ENCODE data around the gene RAI1.

Gene RAI1

GRCh38 chr17:17696882-17697633 lies 15.8 kb downstream of the RAI1 start:
- Mint-ChIP-seq H3K36me3 (ENCODE audit: low read depth) (no peaks in the 10 kb centered on the region), H3K27ac (no peak overlapping the region), H3K4me1 (peaks cover 58% of the 10 kb centered on the region), H3K9me3 (no peaks in the 10 kb centered on the region), H3K4me3 (no peak overlapping the region), H3K27me3 (no peaks in the 10 kb centered on the region)
- DNase-seq (no peak), ATAC-seq (no peak)

GRCh38 chr17:17698371-17698770 lies 17.1 kb downstream of the RAI1 start:
- H3K4me1 Mint-ChIP-seq, result peaks cover 52% of the 10 kb centered on the region

GRCh38 chr17:17698869-17699351 lies 17.7 kb downstream of the RAI1 start:
- H3K4me3 Mint-ChIP-seq, result no peak overlapping the region
- H3K9me3 Mint-ChIP-seq, result no peaks in the 10 kb centered on the region
- DNase-seq (no peak), ATAC-seq (no peak)
- H3K27ac Mint-ChIP-seq, result no peak overlapping the region
- no peaks in the 10 kb centered on the region for H3K27me3 Mint-ChIP-seq
- H3K36me3 Mint-ChIP-seq (ENCODE audit: low read depth), result no peaks in the 10 kb centered on the region
- H3K4me1 Mint-ChIP-seq, result peaks cover 48% of the 10 kb centered on the region

More at GRCh38 chr17:17698371-17698770, 17.1 kb downstream of the RAI1 start:
- DNase-seq (no peak), ATAC-seq (no peak)
- Mint-ChIP-seq H3K4me3 (no peak overlapping the region), H3K9me3 (no peaks in the 10 kb centered on the region), H3K27ac (no peak overlapping the region), H3K27me3 (no peaks in the 10 kb centered on the region), H3K36me3 (ENCODE audit: low read depth) (no peaks in the 10 kb centered on the region)

DNA sequence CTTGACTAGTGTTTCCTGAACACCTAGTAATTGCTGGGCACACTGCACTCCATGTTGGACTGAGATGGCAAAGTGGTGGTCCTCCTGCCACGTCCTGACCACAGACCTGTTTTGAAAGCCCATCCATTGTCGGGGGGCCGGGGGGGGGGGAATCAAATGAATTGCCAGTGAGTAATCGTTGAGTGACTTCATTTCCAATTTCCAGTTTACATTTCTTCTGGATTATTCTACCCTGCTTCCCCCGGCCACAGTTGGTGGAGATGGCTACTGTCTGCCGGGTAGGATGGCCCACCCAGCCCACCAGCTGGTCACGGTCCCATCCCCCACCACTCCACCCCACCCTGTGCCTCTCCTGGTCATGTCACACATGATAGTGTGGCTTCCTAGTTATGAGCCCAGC lies 18.2 kb downstream of the RAI1 start:
- no peaks in the 10 kb centered on the region for H3K9me3 Mint-ChIP-seq
- no peaks in the 10 kb centered on the region for H3K27me3 Mint-ChIP-seq
- peaks cover 44% of the 10 kb centered on the region for H3K4me1 Mint-ChIP-seq
- no peak overlapping the region for H3K27ac Mint-ChIP-seq
- no peak for ATAC-seq
- no peak for DNase-seq
- H3K36me3 Mint-ChIP-seq (ENCODE audit: low read depth), result no peaks in the 10 kb centered on the region
- no peak overlapping the region for H3K4me3 Mint-ChIP-seq

- no peak overlapping the region for H3K27ac Mint-ChIP-seq
- no peaks in the 10 kb centered on the region for H3K27me3 Mint-ChIP-seq
- ATAC-seq (no peak), DNase-seq (no peak)
- peaks cover 41% of the 10 kb centered on the region for H3K4me1 Mint-ChIP-seq
- H3K9me3 Mint-ChIP-seq, result no peaks in the 10 kb centered on the region
- no peak overlapping the region for H3K4me3 Mint-ChIP-seq
- no peaks in the 10 kb centered on the region for H3K36me3 Mint-ChIP-seq (ENCODE audit: low read depth)
Observed at GRCh38 chr17:17700251-17700969, 19.2 kb downstream of the RAI1 start.

GRCh38 chr17:17701112-17701511 lies 19.9 kb downstream of the RAI1 start:
- H3K4me1 Mint-ChIP-seq, result peaks cover 34% of the 10 kb centered on the region
- no peak for ATAC-seq
- H3K9me3 Mint-ChIP-seq, result no peaks in the 10 kb centered on the region
- no peaks in the 10 kb centered on the region for H3K36me3 Mint-ChIP-seq (ENCODE audit: low read depth)
- DNase-seq, result no peak
- H3K27me3 Mint-ChIP-seq, result no peaks in the 10 kb centered on the region
- H3K27ac Mint-ChIP-seq, result no peak overlapping the region
- H3K4me3 Mint-ChIP-seq, result no peak overlapping the region

DNA sequence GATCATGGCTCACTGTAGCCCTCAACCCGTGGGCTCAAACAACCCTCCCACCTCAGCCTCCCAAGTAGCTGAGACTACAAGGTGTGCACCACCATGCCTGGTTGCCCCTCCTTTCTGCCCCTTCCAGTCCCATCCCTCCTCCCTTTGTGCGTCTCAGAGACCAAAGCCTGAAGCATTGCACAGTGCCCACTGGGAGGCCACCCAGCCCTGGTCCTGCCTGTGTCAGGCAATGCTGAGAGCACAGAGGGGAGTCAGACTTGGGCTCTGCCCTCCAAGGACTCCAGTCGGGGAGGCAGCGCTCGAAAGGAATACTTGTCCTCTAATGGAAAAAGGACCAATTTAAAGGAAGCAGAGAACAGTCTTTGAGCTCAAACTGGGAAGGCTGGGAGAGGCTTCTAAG lies 20.4 kb downstream of the RAI1 start:
- Mint-ChIP-seq H3K27ac (no peak overlapping the region), H3K4me1 (peaks cover 32% of the 10 kb centered on the region)

DNA sequence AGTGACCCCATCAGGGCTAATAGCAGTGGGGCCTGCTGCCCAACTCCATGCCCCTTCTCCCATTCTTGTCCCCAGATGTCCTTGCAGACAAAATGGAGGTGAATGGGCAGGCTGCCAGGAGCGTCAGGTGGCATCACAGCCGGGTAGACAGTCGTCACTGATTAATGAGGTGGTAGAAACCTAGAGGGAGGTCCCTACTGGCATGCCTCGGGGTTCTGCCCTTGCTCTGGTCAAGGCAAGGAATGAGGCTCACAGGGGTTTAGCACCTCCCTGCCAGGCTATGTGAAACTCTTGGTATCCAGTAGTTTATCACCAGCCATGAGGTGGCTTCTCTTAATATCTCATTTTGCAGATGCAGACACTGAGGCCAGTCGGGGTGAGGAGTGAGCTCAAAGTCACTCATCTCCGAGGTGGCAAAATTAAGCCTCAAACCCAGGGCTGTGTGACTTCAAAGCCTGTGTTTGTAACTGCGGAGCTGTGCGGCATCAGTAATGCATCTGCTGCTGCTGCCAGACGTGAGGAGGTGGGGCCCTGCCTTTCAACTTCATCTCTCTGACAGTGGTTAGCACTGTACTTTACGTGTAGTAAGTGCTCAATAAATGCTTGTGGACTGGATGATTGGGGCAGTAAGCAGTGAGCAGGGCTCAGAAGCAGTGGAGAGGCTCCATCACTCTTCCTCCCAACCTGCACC lies 21.3 kb downstream of the RAI1 start:
- Mint-ChIP-seq H3K4me3 (no peak overlapping the region), H3K36me3 (ENCODE audit: low read depth) (no peaks in the 10 kb centered on the region), H3K27ac (no peak overlapping the region), H3K4me1 (peaks cover 22% of the 10 kb centered on the region), H3K9me3 (no peaks in the 10 kb centered on the region), H3K27me3 (no peaks in the 10 kb centered on the region)
- DNase-seq, result no peak
- ATAC-seq, result no peak

More for the DNA sequence above, 20.4 kb downstream of the RAI1 start:
- Mint-ChIP-seq H3K4me3 (no peak overlapping the region), H3K9me3 (no peaks in the 10 kb centered on the region), H3K27me3 (no peaks in the 10 kb centered on the region), H3K36me3 (ENCODE audit: low read depth) (no peaks in the 10 kb centered on the region)
- no peak for DNase-seq
- ATAC-seq, result no peak

DNA sequence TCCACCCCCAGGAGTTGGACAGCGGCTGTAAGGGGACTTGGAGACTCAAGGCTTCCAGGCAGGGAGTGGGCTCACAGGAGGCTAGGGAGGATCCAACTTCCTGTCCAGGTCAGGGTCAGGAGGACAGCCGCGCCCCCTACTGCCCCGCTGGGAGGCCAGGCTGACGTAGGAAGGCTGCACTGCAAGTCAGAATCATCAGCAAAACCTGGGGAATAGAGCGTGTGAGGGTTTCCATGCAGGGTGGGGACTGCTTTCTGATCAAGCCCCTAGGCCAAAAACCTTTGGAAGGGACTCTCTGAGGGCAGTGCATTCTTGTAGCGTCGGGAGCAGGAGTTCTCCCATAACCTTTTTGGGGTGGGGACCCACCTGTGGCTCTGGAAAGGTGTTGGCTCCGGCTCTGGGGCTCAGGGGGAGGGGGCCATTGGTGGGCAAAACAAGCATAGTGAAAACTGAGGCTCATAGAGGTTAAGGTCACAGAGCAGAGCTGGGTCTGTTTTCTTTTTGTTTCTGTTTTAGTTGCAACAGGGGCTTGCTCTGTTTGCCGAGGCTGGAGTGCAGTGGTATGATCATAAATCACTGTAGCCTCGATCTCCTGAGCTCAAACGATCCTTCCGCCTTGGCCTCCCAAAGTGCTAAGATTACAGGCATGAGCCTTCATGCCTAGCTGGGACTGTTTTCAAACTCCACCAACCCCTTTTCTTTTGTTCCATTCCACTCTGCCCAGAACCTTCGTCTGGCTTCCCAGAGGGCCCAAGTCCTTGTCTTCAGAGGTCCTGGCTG lies 22.1 kb downstream of the RAI1 start:
- no peak overlapping the region for H3K4me3 Mint-ChIP-seq
- H3K27ac Mint-ChIP-seq, result peak overlapping the region; percentile 14
- no peaks in the 10 kb centered on the region for H3K27me3 Mint-ChIP-seq
- no peaks in the 10 kb centered on the region for H3K36me3 Mint-ChIP-seq (ENCODE audit: low read depth)
- peaks cover 19% of the 10 kb centered on the region for H3K4me1 Mint-ChIP-seq
- no peaks in the 10 kb centered on the region for H3K9me3 Mint-ChIP-seq
- ATAC-seq (no peak), DNase-seq (no peak)

GRCh38 chr17:17704931-17705330 lies 23.7 kb downstream of the RAI1 start:
- Mint-ChIP-seq H3K27ac (no peak overlapping the region), H3K36me3 (ENCODE audit: low read depth) (no peaks in the 10 kb centered on the region), H3K4me3 (no peak overlapping the region), H3K4me1 (peaks cover 14% of the 10 kb centered on the region), H3K27me3 (no peaks in the 10 kb centered on the region), H3K9me3 (no peaks in the 10 kb centered on the region)
- DNase-seq (no peak), ATAC-seq (no peak)

GRCh38 chr17:17706140-17707060 lies 25.1 kb downstream of the RAI1 start:
- DNase-seq, result no peak
- Mint-ChIP-seq H3K4me3 (no peak overlapping the region), H3K9me3 (no peaks in the 10 kb centered on the region), H3K27me3 (no peaks in the 10 kb centered on the region), H3K27ac (no peak overlapping the region), H3K36me3 (ENCODE audit: low read depth) (no peaks in the 10 kb centered on the region), H3K4me1 (peaks cover 14% of the 10 kb centered on the region)
- no peak for ATAC-seq

DNA sequence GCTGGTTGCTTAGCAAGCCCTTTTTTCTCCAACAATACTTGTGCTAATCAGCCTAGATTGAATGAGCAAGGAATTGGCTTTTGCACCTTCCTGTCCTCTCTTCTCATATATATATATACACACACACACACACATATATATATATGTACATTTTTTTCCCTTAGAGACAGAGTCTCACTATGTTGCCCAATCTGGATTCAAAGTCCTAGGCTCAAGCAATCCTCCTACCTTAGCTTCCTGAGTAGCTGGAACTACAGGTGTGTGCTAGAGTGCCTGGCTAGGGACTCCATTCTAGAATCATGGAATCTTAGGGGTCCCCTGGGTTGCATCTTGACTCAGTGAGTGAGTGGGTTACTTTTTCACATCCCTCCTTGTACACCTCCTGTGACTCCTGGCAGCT lies 27.0 kb downstream of the RAI1 start:
- no peak overlapping the region for H3K27ac Mint-ChIP-seq
- no peak overlapping the region for H3K4me3 Mint-ChIP-seq
- DNase-seq, result no peak
- H3K4me1 Mint-ChIP-seq, result peaks cover 20% of the 10 kb centered on the region
- ATAC-seq, result no peak
- no peaks in the 10 kb centered on the region for H3K9me3 Mint-ChIP-seq
- H3K36me3 Mint-ChIP-seq (ENCODE audit: low read depth), result no peaks in the 10 kb centered on the region
- no peaks in the 10 kb centered on the region for H3K27me3 Mint-ChIP-seq

- no peaks in the 10 kb centered on the region for H3K36me3 Mint-ChIP-seq (ENCODE audit: low read depth)
- no peak for ATAC-seq
- DNase-seq, result no peak
- H3K27me3 Mint-ChIP-seq, result no peaks in the 10 kb centered on the region
- H3K4me3 Mint-ChIP-seq, result no peak overlapping the region
- H3K27ac Mint-ChIP-seq, result no peak overlapping the region
- H3K4me1 Mint-ChIP-seq, result peaks cover 18% of the 10 kb centered on the region
- no peaks in the 10 kb centered on the region for H3K9me3 Mint-ChIP-seq
Observed at GRCh38 chr17:17708816-17709215, 27.6 kb downstream of the RAI1 start.

Measured in activated naive CD8-positive, alpha-beta T cell treated with anti-CD3 and anti-CD28 coated beads, Interleukin-2, amount 50 U/mL, for 24 hours (primary cell).